SK-N-MC (cell line): Measurements from ENCODE around the gene SYPL2.

Experiments
- EZH2 ChIP-seq: fragments of 200-600 bp; sonication (generic); IDR thresholded peaks from one replicate; pipeline ENCODE4 v1.6.1; 2017; ENCODE audit warnings: antibody characterized with exemption
- FOXP2 ChIP-seq: optimal IDR thresholded peaks from 2 replicates; pipeline ENCODE3; 2011; ENCODE audit warnings: mild to moderate bottlenecking, moderate library complexity; ENCODE audit not compliant: insufficient read depth; ENCODE audit errors: extremely low read length, control extremely low read depth
- POLR2AphosphoS5 ChIP-seq: IDR thresholded peaks from 2 replicates; pipeline ENCODE4 v1.6.1; 2012; ENCODE audit warnings: mild to moderate bottlenecking, low read depth, low read length, borderline replicate concordance

GRCh38 chr1:109499081-109499480 is 32.7 kb downstream of the SYPL2 start:
- TF ChIP-seq EZH2, result no peak
- TF ChIP-seq POLR2AphosphoS5, result no peak
- TF ChIP-seq FOXP2, result no peak
